K562 (cell line): Measurements from ENCODE around the gene SPARC.

Experiments
- CEBPB ChIP-seq: fragments of 450-650 bp; IDR thresholded peaks from 2 replicates; pipeline ENCODE4 v1.6.1; 2016; ENCODE audit warnings: missing genetic modification characterization, missing compliant biosample characterization
- DDX20 ChIP-seq: fragments of 450-650 bp; IDR thresholded peaks from 2 replicates; pipeline ENCODE4 v1.6.1; 2016; ENCODE audit warnings: missing genetic modification characterization, low read depth, mild to moderate bottlenecking, missing compliant biosample characterization, moderate library complexity
- FOXM1 ChIP-seq, 2 experiments: fragments of 450-650 bp in 1 of 2; sonication (generic) in 1 of 2; formaldehyde crosslinking in 1 of 2; IDR thresholded peaks; 2 replicates each; pipeline versions ENCODE4 v1.6.1 to v1.9.0; 2017 to 2022; ENCODE audit warnings: low read depth in 2 of 2, mild to moderate bottlenecking in 2 of 2, missing genetic modification reagents in 1 of 2, moderate library complexity in 1 of 2
- HNRNPK ChIP-seq: fragments of 200-400 bp; formaldehyde crosslinking; IDR thresholded peaks from one replicate; pipeline ENCODE4 v1.6.1; 2018; ENCODE audit warnings: mild to moderate bottlenecking, low read depth, low read length; ENCODE audit not compliant: poor library complexity, severe bottlenecking
- MAX ChIP-seq: sonication (generic); formaldehyde crosslinking; IDR thresholded peaks from 2 replicates; pipeline ENCODE4 v1.9.0; 2022; ENCODE audit warnings: mild to moderate bottlenecking, missing genetic modification reagents
- POLR2A ChIP-seq: fragments of 450-650 bp; conservative IDR thresholded peaks from 2 replicates; pipeline ENCODE4 v1.6.1; 2016
- SAP30 ChIP-seq: fragments of 200-600 bp; sonication (generic); IDR thresholded peaks from 2 replicates; pipeline ENCODE4 v1.6.1; 2012; ENCODE audit warnings: borderline replicate concordance, low read depth, mild to moderate bottlenecking, moderate library complexity, low read length, control low read depth, inconsistent platforms; ENCODE audit not compliant: insufficient read depth, poor library complexity, severe bottlenecking
- SREBF2 ChIP-seq: sonication (generic); formaldehyde crosslinking; IDR thresholded peaks from 2 replicates; pipeline ENCODE4 v1.4.0; 2020; ENCODE audit warnings: mild to moderate bottlenecking, missing genetic modification reagents

DNA sequence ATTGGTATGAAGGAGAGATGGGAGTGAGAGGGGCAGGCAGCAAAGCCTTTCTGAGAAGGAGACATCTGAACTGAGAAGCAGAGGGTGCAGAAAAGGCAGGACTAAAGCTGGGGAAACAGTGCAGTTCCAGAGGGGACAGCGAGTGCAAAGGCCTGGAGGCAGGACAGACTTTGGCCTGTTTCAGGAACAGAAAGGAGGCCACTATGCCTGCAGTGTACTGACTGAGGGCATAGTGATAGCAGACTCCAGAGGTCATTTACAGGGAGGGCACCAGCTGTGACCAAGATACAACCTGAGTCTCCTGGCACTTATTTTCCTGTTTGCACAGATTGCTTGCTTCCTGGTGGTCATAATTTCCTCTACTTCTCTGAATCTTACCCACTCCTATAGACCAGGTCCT, 29.6 kb downstream of the SPARC start:
- TF ChIP-seq MAX (CRISPR knock-in tag) (no peak), POLR2A (no peak), HNRNPK (no peak), FOXM1 (IDR thresholded peaks at IDR 0.05; ENCODE audit: low read depth) (no peak), FOXM1 (CRISPR knock-in tag; IDR thresholded peaks at IDR 0.05; ENCODE audit: low read depth) (no peak), CEBPB (tag) (no peak), SAP30 (no peak), DDX20 (tag) (no peak), SREBF2 (CRISPR knock-in tag) (no peak)
